MM.1S (cell line): ENCODE data around the gene SSBP2.

ENCODE experiments used
- EZH2 ChIP-seq: fragments of 300-600 bp; sonication (generic); optimal IDR thresholded peaks from 2 replicates; pipeline ENCODE3; 2017; ENCODE audit warnings: low read depth, mild to moderate bottlenecking, antibody characterized with exemption, low read length, mixed read lengths
- TF ChIP-seq, protein P1 (sequence below): fragments of 300-600 bp; sonication (generic); IDR thresholded peaks from 2 replicates; pipeline ENCODE4 v1.5.1; 2016; ENCODE audit warnings: antibody characterized with exemption, low read length, mixed read lengths

GRCh38 chr5:81365541-81365940 is 385.4 kb downstream of the SSBP2 start:
- TF ChIP-seq, protein P1, sequence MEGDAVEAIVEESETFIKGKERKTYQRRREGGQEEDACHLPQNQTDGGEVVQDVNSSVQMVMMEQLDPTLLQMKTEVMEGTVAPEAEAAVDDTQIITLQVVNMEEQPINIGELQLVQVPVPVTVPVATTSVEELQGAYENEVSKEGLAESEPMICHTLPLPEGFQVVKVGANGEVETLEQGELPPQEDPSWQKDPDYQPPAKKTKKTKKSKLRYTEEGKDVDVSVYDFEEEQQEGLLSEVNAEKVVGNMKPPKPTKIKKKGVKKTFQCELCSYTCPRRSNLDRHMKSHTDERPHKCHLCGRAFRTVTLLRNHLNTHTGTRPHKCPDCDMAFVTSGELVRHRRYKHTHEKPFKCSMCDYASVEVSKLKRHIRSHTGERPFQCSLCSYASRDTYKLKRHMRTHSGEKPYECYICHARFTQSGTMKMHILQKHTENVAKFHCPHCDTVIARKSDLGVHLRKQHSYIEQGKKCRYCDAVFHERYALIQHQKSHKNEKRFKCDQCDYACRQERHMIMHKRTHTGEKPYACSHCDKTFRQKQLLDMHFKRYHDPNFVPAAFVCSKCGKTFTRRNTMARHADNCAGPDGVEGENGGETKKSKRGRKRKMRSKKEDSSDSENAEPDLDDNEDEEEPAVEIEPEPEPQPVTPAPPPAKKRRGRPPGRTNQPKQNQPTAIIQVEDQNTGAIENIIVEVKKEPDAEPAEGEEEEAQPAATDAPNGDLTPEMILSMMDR = no peak
- no peak for TF ChIP-seq EZH2
